ENCODE results near the gene ZNRF4.

GRCh38 chr19:5472286-5472685 lies 17.1 kb downstream of the ZNRF4 start:
- no peak for TF ChIP-seq CTCF (IDR thresholded peaks at IDR 0.05; ENCODE audit: insufficient read depth, low read length, poor library complexity, severe bottlenecking)
- no peak for TF ChIP-seq EZH2phosphoT487 (conservative IDR thresholded peaks at IDR 0.05; ENCODE audit: low read length)

All from SU-DHL-6 (cell line).